ENCODE results near the gene LEF1. TPM values are rescaled to one million over a fixed set of nuclear protein-coding genes. Genes with fewer than 3 reads are reported as not detected.

The LEF1 gene
- total RNA-seq, 1 experiment from 2014 or later, result 0.54 TPM

DNA sequence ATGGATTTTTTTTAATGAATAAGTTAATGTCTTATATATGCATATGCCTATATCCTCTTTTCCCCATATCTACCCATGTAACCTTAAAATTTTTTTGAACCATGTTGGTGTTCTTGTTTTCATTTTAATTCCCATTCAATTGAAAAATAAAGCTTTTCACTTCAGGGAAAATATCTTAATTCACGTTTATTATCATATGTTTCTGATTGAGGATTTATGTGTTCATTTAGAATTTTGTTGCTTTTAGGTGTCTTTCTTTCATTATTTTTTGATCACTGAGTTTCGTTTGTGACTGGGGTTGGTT, 149.9 kb downstream of the LEF1 start:
- no TSS peak for BruUV-seq (replicated peaks)

DNA sequence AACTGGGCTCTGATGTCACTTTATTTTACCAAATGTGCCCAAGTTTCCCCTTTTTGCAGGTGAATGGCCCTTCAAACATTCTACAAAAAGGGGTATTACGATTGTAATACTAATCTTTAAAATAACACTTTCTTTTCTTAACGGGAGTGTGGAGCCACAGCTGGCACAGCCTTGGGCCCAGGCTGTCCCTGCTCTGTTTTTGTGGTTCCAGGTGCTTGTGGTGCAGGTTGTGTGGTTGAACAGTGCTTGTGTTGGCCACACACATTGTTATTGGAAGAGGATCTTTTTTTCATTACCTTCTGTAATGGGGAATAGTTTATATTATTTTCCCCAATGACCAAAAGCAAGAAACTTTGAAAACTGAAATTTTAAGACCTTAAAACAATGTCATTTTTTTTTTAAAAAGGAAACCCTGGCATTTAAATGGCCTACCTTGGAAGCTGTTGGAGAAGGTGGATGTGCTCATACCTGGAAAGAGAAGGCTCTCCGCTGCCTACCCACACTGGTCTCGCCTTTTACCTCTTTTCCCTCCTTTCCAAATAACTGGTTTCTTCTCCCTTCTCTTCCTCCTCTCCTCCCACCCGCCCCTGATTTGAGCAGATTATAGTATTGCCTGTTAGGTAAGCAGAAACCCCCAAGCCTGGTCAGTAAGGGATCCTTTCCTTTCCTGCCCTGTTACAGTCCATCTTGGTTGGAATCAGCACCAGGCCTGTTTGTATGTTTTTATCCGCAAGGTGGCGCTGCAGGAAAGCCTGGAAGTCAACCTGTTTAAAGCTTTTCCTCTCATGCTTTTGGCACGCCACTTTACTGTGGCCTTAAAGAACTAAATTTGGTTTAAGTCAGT, 150.5 kb downstream of the LEF1 start:
- POLR2A ChIA-PET, result no interaction called here
- H3K36me3 ChIP-seq (ENCODE audit: control insufficient read depth, insufficient read depth, low read length), result no peaks in the 10 kb centered on the region
- H3K27me3 ChIP-seq (ENCODE audit: control insufficient read depth, insufficient read depth, low read length), result no peaks in the 10 kb centered on the region
- no peak overlapping the region for H3K4me3 ChIP-seq (ENCODE audit: low read depth in 2 of 2, low read length in 2 of 2)
- intact Hi-C loops (cut with micrococcal nuclease; ENCODE audit: unreplicated experiment) (loop anchor here (5.0 kb wide), 1 partner anchor 554 kb away; no protein-coding TSS in a partner anchor), in situ Hi-C loops (cut with HindIII; ENCODE audit: low pct_unique_long_range_greater_than_20kb, low sequenced_read_pairs) (no loop called here)
- no TSS peak for BruUV-seq (replicated peaks)
- ATAC-seq (peak; percentile 87), DNase-seq (ENCODE audit: low read depth, low spot score) (peak; percentile 36)
- CTCF ChIA-PET, result interaction anchor here (0.7 to 1.0 kb wide), 2 partner anchors 78 to 554 kb away, joined by 3 to 4 read pairs; no protein-coding TSS in a partner anchor
- no peaks in the 10 kb centered on the region for H3K9me3 ChIP-seq (ENCODE audit: control insufficient read depth, insufficient read depth, low read depth, low read length)
- H3K4me1 ChIP-seq (ENCODE audit: control insufficient read depth, insufficient read depth, low read length), result no peaks in the 10 kb centered on the region
- TF ChIP-seq SIN3A (IDR thresholded peaks at IDR 0.05; ENCODE audit: borderline replicate concordance, insufficient read depth, low read depth, low read length), result no peak
- TF ChIP-seq, protein P1, sequence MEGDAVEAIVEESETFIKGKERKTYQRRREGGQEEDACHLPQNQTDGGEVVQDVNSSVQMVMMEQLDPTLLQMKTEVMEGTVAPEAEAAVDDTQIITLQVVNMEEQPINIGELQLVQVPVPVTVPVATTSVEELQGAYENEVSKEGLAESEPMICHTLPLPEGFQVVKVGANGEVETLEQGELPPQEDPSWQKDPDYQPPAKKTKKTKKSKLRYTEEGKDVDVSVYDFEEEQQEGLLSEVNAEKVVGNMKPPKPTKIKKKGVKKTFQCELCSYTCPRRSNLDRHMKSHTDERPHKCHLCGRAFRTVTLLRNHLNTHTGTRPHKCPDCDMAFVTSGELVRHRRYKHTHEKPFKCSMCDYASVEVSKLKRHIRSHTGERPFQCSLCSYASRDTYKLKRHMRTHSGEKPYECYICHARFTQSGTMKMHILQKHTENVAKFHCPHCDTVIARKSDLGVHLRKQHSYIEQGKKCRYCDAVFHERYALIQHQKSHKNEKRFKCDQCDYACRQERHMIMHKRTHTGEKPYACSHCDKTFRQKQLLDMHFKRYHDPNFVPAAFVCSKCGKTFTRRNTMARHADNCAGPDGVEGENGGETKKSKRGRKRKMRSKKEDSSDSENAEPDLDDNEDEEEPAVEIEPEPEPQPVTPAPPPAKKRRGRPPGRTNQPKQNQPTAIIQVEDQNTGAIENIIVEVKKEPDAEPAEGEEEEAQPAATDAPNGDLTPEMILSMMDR (IDR thresholded peaks at IDR 0.05), result peak; percentile 90
- H3K27ac ChIP-seq (ENCODE audit: low read length), result no peak overlapping the region

More for the DNA sequence above, 149.9 kb downstream of the LEF1 start:
- no peaks in the 10 kb centered on the region for H3K36me3 ChIP-seq (ENCODE audit: control insufficient read depth, insufficient read depth, low read length)
- no peaks in the 10 kb centered on the region for H3K4me1 ChIP-seq (ENCODE audit: control insufficient read depth, insufficient read depth, low read length)
- intact Hi-C loops (cut with micrococcal nuclease; ENCODE audit: unreplicated experiment), result loop anchor here (5.0 kb wide), 1 partner anchor 553 kb away; no protein-coding TSS in a partner anchor
- no peaks in the 10 kb centered on the region for H3K27me3 ChIP-seq (ENCODE audit: control insufficient read depth, insufficient read depth, low read length)
- H3K27ac ChIP-seq (ENCODE audit: low read length), result no peak overlapping the region
- ATAC-seq, result no peak
- TF ChIP-seq, protein P1 (IDR thresholded peaks at IDR 0.05), result peak; percentile 55
- TF ChIP-seq SIN3A (IDR thresholded peaks at IDR 0.05; ENCODE audit: borderline replicate concordance, insufficient read depth, low read depth, low read length) (no peak), POLR2AphosphoS5 (IDR thresholded peaks at IDR 0.05; ENCODE audit: low read depth, low read length) (no peak), TCF7L2 (IDR thresholded peaks at IDR 0.05; ENCODE audit: low read depth, low read length) (no peak)
- TF ChIP-seq, protein P2, sequence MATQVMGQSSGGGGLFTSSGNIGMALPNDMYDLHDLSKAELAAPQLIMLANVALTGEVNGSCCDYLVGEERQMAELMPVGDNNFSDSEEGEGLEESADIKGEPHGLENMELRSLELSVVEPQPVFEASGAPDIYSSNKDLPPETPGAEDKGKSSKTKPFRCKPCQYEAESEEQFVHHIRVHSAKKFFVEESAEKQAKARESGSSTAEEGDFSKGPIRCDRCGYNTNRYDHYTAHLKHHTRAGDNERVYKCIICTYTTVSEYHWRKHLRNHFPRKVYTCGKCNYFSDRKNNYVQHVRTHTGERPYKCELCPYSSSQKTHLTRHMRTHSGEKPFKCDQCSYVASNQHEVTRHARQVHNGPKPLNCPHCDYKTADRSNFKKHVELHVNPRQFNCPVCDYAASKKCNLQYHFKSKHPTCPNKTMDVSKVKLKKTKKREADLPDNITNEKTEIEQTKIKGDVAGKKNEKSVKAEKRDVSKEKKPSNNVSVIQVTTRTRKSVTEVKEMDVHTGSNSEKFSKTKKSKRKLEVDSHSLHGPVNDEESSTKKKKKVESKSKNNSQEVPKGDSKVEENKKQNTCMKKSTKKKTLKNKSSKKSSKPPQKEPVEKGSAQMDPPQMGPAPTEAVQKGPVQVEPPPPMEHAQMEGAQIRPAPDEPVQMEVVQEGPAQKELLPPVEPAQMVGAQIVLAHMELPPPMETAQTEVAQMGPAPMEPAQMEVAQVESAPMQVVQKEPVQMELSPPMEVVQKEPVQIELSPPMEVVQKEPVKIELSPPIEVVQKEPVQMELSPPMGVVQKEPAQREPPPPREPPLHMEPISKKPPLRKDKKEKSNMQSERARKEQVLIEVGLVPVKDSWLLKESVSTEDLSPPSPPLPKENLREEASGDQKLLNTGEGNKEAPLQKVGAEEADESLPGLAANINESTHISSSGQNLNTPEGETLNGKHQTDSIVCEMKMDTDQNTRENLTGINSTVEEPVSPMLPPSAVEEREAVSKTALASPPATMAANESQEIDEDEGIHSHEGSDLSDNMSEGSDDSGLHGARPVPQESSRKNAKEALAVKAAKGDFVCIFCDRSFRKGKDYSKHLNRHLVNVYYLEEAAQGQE (IDR thresholded peaks at IDR 0.05; ENCODE audit: insufficient read depth in 1 of 2, low read depth in 2 of 2, low read length in 1 of 2), result no peak
- in situ Hi-C loops (cut with HindIII; ENCODE audit: low pct_unique_long_range_greater_than_20kb, low sequenced_read_pairs), result no loop called here
- ChIA-PET CTCF (interaction anchor here (0.6 to 1.0 kb wide), 3 partner anchors 77 to 554 kb away, joined by 3 to 4 read pairs (median 3); no protein-coding TSS in a partner anchor), POLR2A (no interaction called here)
- no peak for DNase-seq (ENCODE audit: low read depth, low spot score)
- H3K4me3 ChIP-seq (ENCODE audit: low read depth in 2 of 2, low read length in 2 of 2), result no peak overlapping the region
- H3K9me3 ChIP-seq (ENCODE audit: control insufficient read depth, insufficient read depth, low read depth, low read length), result no peaks in the 10 kb centered on the region
